Body of pancreas (tissue), 4 donors: ENCODE data around the gene ORC2.

Experiments
- CTCF ChIP-seq, 7 experiments: fragments of 450-650 bp in 4 of 7; fragments of 200-600 bp in 3 of 7; sonication (generic) in 3 of 7; IDR thresholded peaks; one replicate each; pipeline ENCODE4 v1.5.1; 2016 to 2019; ENCODE audit warnings: antibody characterized with exemption in 7 of 7
- POLR2A ChIP-seq, 3 donors: fragments of 450-650 bp; IDR thresholded peaks; one replicate each; pipeline ENCODE4 v1.6.1; 2016; ENCODE audit warnings: antibody characterized with exemption in 3 of 3, mild to moderate bottlenecking in 2 of 3

- TF ChIP-seq CTCF (IDR thresholded peaks at IDR 0.05) (no peak), POLR2A (IDR thresholded peaks at IDR 0.05) (no peak)
Measured at GRCh38 chr2:200943527-200944105, 19.8 kb downstream of the ORC2 start.
